OCI-LY7 (cell line): ENCODE data around the gene BRK1. TPM values are rescaled to one million over a fixed set of nuclear protein-coding genes. Genes with fewer than 3 reads are reported as not detected.
"Not testable (repeated sequence)": the region's sequence is repeated elsewhere in the genome, so short reads cannot be mapped to it uniquely, and the experiment has no call there.

Experiments used
- BruUV-seq: library from RNA; stranded (reverse); fragments of 400-500 nt; replicated peaks from 2 replicates; lab custom pipeline; 2021; lab: Mats Ljungman, UMichigan
- CTCF ChIA-PET: fragments of 300-600 bp; sonication (Branson Sonifier 250); formaldehyde crosslinking; loops from one replicate; lab custom pipeline; 2022; ENCODE audit warnings: antibody characterized with exemption; ENCODE audit not compliant: unreplicated experiment; lab: Charles Lee
- POLR2A ChIA-PET: fragments of 300-600 bp; sonication (Branson Sonifier 250); formaldehyde crosslinking; loops from one replicate; lab custom pipeline; 2022; ENCODE audit warnings: antibody characterized with exemption; lab: Charles Lee
- DNase-seq: peaks from one replicate; pipeline ENCODE4 v3.0.0-alpha.2; 2015; ENCODE audit warnings: low spot score
- H2AFZ ChIP-seq: fragments of 200-600 bp; sonication (generic), shearing (Covaris generic); 2 replicates; pipeline ENCODE4 v1.6.1; 2014; ENCODE audit warnings: mild to moderate bottlenecking, antibody characterized with exemption, low read length, moderate library complexity
- H3K27ac ChIP-seq: fragments of 200-600 bp; sonication (generic); 2 replicates; pipeline ENCODE4 v1.5.1; 2014; ENCODE audit warnings: mixed run types, low read depth, mild to moderate bottlenecking, moderate library complexity, low read length, inconsistent platforms; ENCODE audit not compliant: poor library complexity, severe bottlenecking
- H3K36me3 ChIP-seq: fragments of 200-600 bp; sonication (generic); 2 replicates; pipeline ENCODE4 v1.6.1; 2014; ENCODE audit warnings: mild to moderate bottlenecking, antibody characterized with exemption, low read length, moderate library complexity, mixed read lengths; ENCODE audit not compliant: insufficient read depth
- H3K4me1 ChIP-seq: fragments of 200-600 bp; sonication (generic); 2 replicates; pipeline ENCODE4 v1.5.1; 2014; ENCODE audit warnings: mild to moderate bottlenecking, low read length; ENCODE audit not compliant: insufficient read depth, poor library complexity, severe bottlenecking
- H3K4me2 ChIP-seq: fragments of 200-600 bp; sonication (generic); 2 replicates; pipeline ENCODE4 v1.6.1; 2014; ENCODE audit warnings: mild to moderate bottlenecking, low read length
- H3K4me3 ChIP-seq: fragments of 200-600 bp; sonication (generic); 2 replicates; pipeline ENCODE4 v1.5.1; 2014; ENCODE audit warnings: mild to moderate bottlenecking, low read depth, low read length; ENCODE audit not compliant: poor library complexity, severe bottlenecking
- H3K79me2 ChIP-seq: fragments of 200-600 bp; sonication (generic); 2 replicates; pipeline ENCODE4 v1.6.1; 2016; ENCODE audit warnings: low read depth, mild to moderate bottlenecking, low read length, moderate library complexity, mixed read lengths; ENCODE audit not compliant: insufficient read depth
- H3K9me2 ChIP-seq: fragments of 200-600 bp; sonication (generic); 2 replicates; pipeline ENCODE4 v1.6.1; 2016; ENCODE audit warnings: mild to moderate bottlenecking, low read length, mixed read lengths; ENCODE audit not compliant: insufficient read depth
- H3K9me3 ChIP-seq: fragments of 200-600 bp; sonication (generic); 2 replicates; pipeline ENCODE4 v1.6.1; 2014; ENCODE audit warnings: mild to moderate bottlenecking, mixed run types, low read length, mixed read lengths
- H4K20me1 ChIP-seq: fragments of 200-600 bp; sonication (generic); 2 replicates; pipeline ENCODE4 v1.6.1; 2014; ENCODE audit warnings: mild to moderate bottlenecking, antibody characterized with exemption, low read length, moderate library complexity, mixed read lengths; ENCODE audit not compliant: insufficient read depth
- CTCF ChIP-seq: fragments of 200-600 bp; sonication (generic); conservative IDR thresholded peaks from 2 replicates; pipeline ENCODE4 v1.5.1; 2014; ENCODE audit warnings: mild to moderate bottlenecking, antibody characterized with exemption, low read length, moderate library complexity, mixed read lengths
- EZH2phosphoT487 ChIP-seq: fragments of 200-600 bp; sonication (generic); IDR thresholded peaks from 2 replicates; pipeline ENCODE4 v1.6.1; 2018; ENCODE audit warnings: low read depth, borderline replicate concordance, mild to moderate bottlenecking, mixed run types, antibody characterized with exemption, low read length, moderate library complexity, mixed read lengths
- intact Hi-C: fragments of 100-400 bp; cut with micrococcal nuclease; formaldehyde crosslinking; loops from one replicate; pipeline ENCODE4 v1.10.0; 2022; ENCODE audit not compliant: unreplicated experiment
- total RNA-seq, 2 experiments: library from RNA; depleted of rRNA in 1 of 2; stranded (reverse); fragments of >200 nt in 1 of 2; shearing (Covaris generic) in 1 of 2; gene quantifications; 2 replicates each; pipeline ENCODE4 v1.2.3, GENCODE V29; 2014 to 2022

BRK1 gene
- total RNA-seq, 2 experiments from 2014 or later, result 80.4 to 102 TPM

GRCh38 chr3:10173095-10173925 is 57.8 kb downstream of the BRK1 start:
- H3K4me2 ChIP-seq, result peak overlapping the region; percentile 22; the same call in 1 of the 2 replicates
- no TSS peak for BruUV-seq
- peak overlapping the region; percentile 4 for H3K27ac ChIP-seq
- CTCF ChIA-PET, result no interaction called here
- POLR2A ChIA-PET, result interaction anchor here (0.6 to 1.3 kb wide), 3 partner anchors 17 to 1280 kb away, joined by 3 to 4 read pairs (median 4); no protein-coding TSS in a partner anchor
- H3K9me3 ChIP-seq, result peaks cover 14% of the 10 kb centered on the region; the same call in 1 of the 2 replicates
- H3K79me2 ChIP-seq, result no peaks in the 10 kb centered on the region
- no peak overlapping the region for H3K4me3 ChIP-seq
- TF ChIP-seq EZH2phosphoT487 (no peak), CTCF (no peak)
- H3K36me3 ChIP-seq, result peaks cover 6% of the 10 kb centered on the region
- H3K9me2 ChIP-seq, result no peaks in the 10 kb centered on the region
- H3K4me1 ChIP-seq, result peaks cover 44% of the 10 kb centered on the region
- intact Hi-C loops, result no loop called here
- DNase-seq, result no peak
- H4K20me1 ChIP-seq, result no peaks in the 10 kb centered on the region
- peak overlapping the region; percentile 75 for H2AFZ ChIP-seq

GRCh38 chr3:10173926-10174435 is 58.5 kb downstream of the BRK1 start:
- CTCF ChIA-PET, result no interaction called here
- Histone ChIP-seq H3K4me3 (no peak overlapping the region), H2AFZ (peak overlapping the region; percentile 75), H3K79me2 (no peaks in the 10 kb centered on the region), H3K9me3 (peaks cover 7% of the 10 kb centered on the region; the same call in 1 of the 2 replicates), H3K9me2 (no peaks in the 10 kb centered on the region), H3K4me2 (peak overlapping the region; percentile 22; the same call in 1 of the 2 replicates), H3K27ac (peak overlapping the region; percentile 4), H4K20me1 (no peaks in the 10 kb centered on the region), H3K36me3 (no peaks in the 10 kb centered on the region; the same call in 1 of the 2 replicates), H3K4me1 (peaks cover 47% of the 10 kb centered on the region)
- TF ChIP-seq CTCF, result no peak
- TF ChIP-seq EZH2phosphoT487, result no peak
- no peak for DNase-seq
- intact Hi-C loops, result no loop called here
- no TSS peak for BruUV-seq
- POLR2A ChIA-PET, result interaction anchor here (0.6 kb wide), 1 partner anchor 1281 kb away, joined by 4 read pairs; no protein-coding TSS in a partner anchor

GRCh38 chr3:10175334-10175733 is 59.9 kb downstream of the BRK1 start:
- H3K4me3 ChIP-seq, CTCF ChIA-PET, H3K36me3 ChIP-seq, H2AFZ ChIP-seq, DNase-seq, H3K9me3 ChIP-seq, H4K20me1 ChIP-seq, BruUV-seq, intact Hi-C loops, H3K9me2 ChIP-seq, H3K4me2 ChIP-seq, H3K79me2 ChIP-seq, H3K27ac ChIP-seq: not testable (repeated sequence)
- POLR2A ChIA-PET, result interaction anchor here (0.7 to 1.2 kb wide), 3 partner anchors 13 to 48 kb away, joined by 3 to 10 read pairs (median 4); no protein-coding TSS in a partner anchor
- H3K4me1 ChIP-seq, result peaks cover 48% of the 10 kb centered on the region

GRCh38 chr3:10176150-10176549 is 60.7 kb downstream of the BRK1 start:
- ChIA-PET CTCF (interaction anchor here (0.6 kb wide), 1 partner anchor 18 kb away, joined by 3 read pairs; no protein-coding TSS in a partner anchor), POLR2A (interaction anchor here (0.7 to 1.2 kb wide), 3 partner anchors 11 to 38 kb away, joined by 5 to 10 read pairs (median 7); partner anchors contain the start of gene IRAK2)
- H2AFZ ChIP-seq, H3K36me3 ChIP-seq, DNase-seq, H3K4me2 ChIP-seq, BruUV-seq, intact Hi-C loops, H3K9me2 ChIP-seq, H3K79me2 ChIP-seq, H4K20me1 ChIP-seq, H3K27ac ChIP-seq, H3K4me3 ChIP-seq, H3K9me3 ChIP-seq: not testable (repeated sequence)
- H3K4me1 ChIP-seq, result peaks cover 48% of the 10 kb centered on the region
